ENCODE data around the gene SDF4. TPM values are rescaled to one million over a fixed set of nuclear protein-coding genes. Genes with fewer than 3 reads are reported as not detected.

SDF4 gene
- total RNA-seq, 4 donors from 2014 or later, result 29.7 to 105 (median 50.3) TPM

- intact Hi-C loops (cut with DNase I; ENCODE audit: low total_unique reads), result no loop called here
- Histone ChIP-seq H3K27me3 (peaks cover 0 to 4% of the 10 kb centered on the region in 2 donors), H3K9me3 (no peaks in the 10 kb centered on the region), H3K4me3 (no peak within 1 kb of the TSS), H3K36me3 (no peaks in the 10 kb centered on the region), H3K4me1 (peaks cover 0 to 13% of the 10 kb centered on the region in 2 donors), H3K27ac (no peak within 1 kb of the TSS)
- no peak for DNase-seq
- TF ChIP-seq CTCF (IDR thresholded peaks at IDR 0.05), result no peak
- no peak for TF ChIP-seq POLR2A (IDR thresholded peaks at IDR 0.05)
Observed at GRCh38 chr1:1206376-1206965, 25.3 kb downstream of the SDF4 start, which contains the start of gene TNFRSF18. Gene TNFRSF18 (minus strand): TSS chr1:1206592. CDS start chr1:1206571, 21 bp downstream.

- Histone ChIP-seq H3K4me3 (no peak overlapping the region), H3K4me1 (peaks cover 0 to 19% of the 10 kb centered on the region in 2 donors), H3K36me3 (no peaks in the 10 kb centered on the region), H3K9me3 (no peaks in the 10 kb centered on the region), H3K27ac (no peak overlapping the region), H3K27me3 (peaks cover 0 to 4% of the 10 kb centered on the region in 2 donors)
- intact Hi-C loops (cut with DNase I; ENCODE audit: low total_unique reads), result no loop called here
- TF ChIP-seq POLR2A (IDR thresholded peaks at IDR 0.05), result no peak
- TF ChIP-seq CTCF (IDR thresholded peaks at IDR 0.05), result no peak
- no peak for DNase-seq
Observed at GRCh38 chr1:1205769-1206375, 25.9 kb downstream of the SDF4 start.

- Histone ChIP-seq H3K9me3 (no peaks in the 10 kb centered on the region), H3K4me3 (no peak overlapping the region), H3K27ac (no peak overlapping the region), H3K27me3 (peaks cover 0 to 4% of the 10 kb centered on the region in 2 donors), H3K36me3 (no peaks in the 10 kb centered on the region), H3K4me1 (peaks cover 0 to 20% of the 10 kb centered on the region in 2 donors)
- intact Hi-C loops (cut with DNase I; ENCODE audit: low total_unique reads), result no loop called here
- DNase-seq, result no peak
- no peak for TF ChIP-seq CTCF (IDR thresholded peaks at IDR 0.05)
- no peak for TF ChIP-seq POLR2A (IDR thresholded peaks at IDR 0.05)
Observed at GRCh38 chr1:1204998-1205768, 26.6 kb downstream of the SDF4 start.

- no peak overlapping the region for H3K27ac ChIP-seq
- H3K27me3 ChIP-seq, result peaks cover 0 to 4% of the 10 kb centered on the region in 2 donors
- no peak overlapping the region for H3K4me3 ChIP-seq
- DNase-seq, result no peak
- intact Hi-C loops (cut with DNase I; ENCODE audit: low total_unique reads), result no loop called here
- TF ChIP-seq CTCF (IDR thresholded peaks at IDR 0.05) (no peak), POLR2A (IDR thresholded peaks at IDR 0.05) (no peak)
- no peaks in the 10 kb centered on the region for H3K9me3 ChIP-seq
- H3K36me3 ChIP-seq, result no peaks in the 10 kb centered on the region
- H3K4me1 ChIP-seq, result peaks cover 0 to 20% of the 10 kb centered on the region in 2 donors
Observed at GRCh38 chr1:1204425-1204920, 27.3 kb downstream of the SDF4 start.
